Neural cell (in vitro differentiated cells): Measurements from ENCODE around the gene SRA1. TPM values are rescaled to one million over a fixed set of nuclear protein-coding genes. Genes with fewer than 3 reads are reported as not detected.

Experiments used
- H2AFZ ChIP-seq: fragments of 200-600, 300-800 bp; sonication (generic), shearing (Covaris generic); 2 replicates; pipeline ENCODE4 v1.6.0; 2014; ENCODE audit warnings: low read depth, mild to moderate bottlenecking, antibody characterized with exemption, low read length, moderate library complexity
- H3F3A ChIP-seq: fragments of 200-600 bp; shearing (Covaris generic); 2 replicates; pipeline ENCODE4 v1.6.1; 2016; ENCODE audit warnings: mild to moderate bottlenecking, moderate library complexity, mixed read lengths, antibody characterized with exemption, low read length; ENCODE audit not compliant: insufficient read depth, poor library complexity, severe bottlenecking
- H3K27ac ChIP-seq: fragments of 200-600, 300-800 bp; sonication (generic), shearing (Covaris generic); 2 replicates; pipeline ENCODE4 v1.5.1; 2014; ENCODE audit warnings: mild to moderate bottlenecking, low read length, moderate library complexity
- H3K27me3 ChIP-seq: fragments of 300-800, 200-600 bp; sonication (generic), shearing (Covaris generic); 2 replicates; pipeline ENCODE4 v1.6.0; 2014; ENCODE audit warnings: mild to moderate bottlenecking, low read depth, low read length, moderate library complexity; ENCODE audit not compliant: insufficient read depth
- H3K36me3 ChIP-seq: fragments of 300-800, 200-600 bp; sonication (generic), shearing (Covaris generic); 2 replicates; pipeline ENCODE4 v1.5.1; 2014; ENCODE audit warnings: mild to moderate bottlenecking, antibody characterized with exemption, low read length, moderate library complexity; ENCODE audit not compliant: insufficient read depth
- H3K4me2 ChIP-seq: fragments of 300-800, 200-600 bp; sonication (generic), shearing (Covaris generic); 2 replicates; pipeline ENCODE4 v1.6.0; 2014; ENCODE audit warnings: mild to moderate bottlenecking, low read length
- H3K4me3 ChIP-seq: fragments of 300-800, 200-600 bp; sonication (generic), shearing (Covaris generic); 2 replicates; pipeline ENCODE4 v1.5.1; 2014; ENCODE audit warnings: mild to moderate bottlenecking, low read length, moderate library complexity
- H3K79me2 ChIP-seq: fragments of 200-600 bp; shearing (Covaris generic); replicated peaks from 2 replicates; pipeline ENCODE4 v1.6.0; 2014; ENCODE audit warnings: mild to moderate bottlenecking, low read length, moderate library complexity; ENCODE audit not compliant: insufficient read depth
- H3K9ac ChIP-seq: fragments of 300-800, 200-600 bp; sonication (generic), shearing (Covaris generic); 2 replicates; pipeline ENCODE4 v1.6.1; 2016; ENCODE audit warnings: mild to moderate bottlenecking, low read length, mixed read lengths
- H3K9me2 ChIP-seq: fragments of 200-600 bp; shearing (Covaris generic); 2 replicates; pipeline ENCODE4 v1.6.1; 2016; ENCODE audit warnings: mild to moderate bottlenecking, low read length, mixed read lengths; ENCODE audit not compliant: insufficient read depth
- H3K9me3 ChIP-seq: fragments of 200-600, 300-800 bp; sonication (generic), shearing (Covaris generic); 2 replicates; pipeline ENCODE4 v1.6.1; 2016; ENCODE audit warnings: mild to moderate bottlenecking, mixed run types, low read length, moderate library complexity, mixed read lengths
- H4K20me1 ChIP-seq: fragments of 200-600 bp; shearing (Covaris generic); 2 replicates; pipeline ENCODE4 v1.6.1; 2016; ENCODE audit warnings: mild to moderate bottlenecking, mixed run types; ENCODE audit not compliant: insufficient read depth
- EP300 ChIP-seq: fragments of 450-650 bp; conservative IDR thresholded peaks from 2 replicates; pipeline ENCODE4 v1.6.1; 2014; ENCODE audit warnings: antibody characterized with exemption, mild to moderate bottlenecking, moderate library complexity; ENCODE audit not compliant: poor library complexity, severe bottlenecking
- EZH2 ChIP-seq: fragments of 200-600, 300-800 bp; shearing (Covaris generic), sonication (generic); IDR thresholded peaks from 2 replicates; pipeline ENCODE4 v1.6.1; 2014; ENCODE audit warnings: antibody characterized with exemption, low read length, borderline replicate concordance, mild to moderate bottlenecking; ENCODE audit not compliant: insufficient read depth, poor library complexity, severe bottlenecking
- MXI1 ChIP-seq: fragments of 450-650 bp; conservative IDR thresholded peaks from 2 replicates; pipeline ENCODE4 v1.6.1; 2014; ENCODE audit warnings: antibody characterized with exemption, mild to moderate bottlenecking; ENCODE audit not compliant: poor library complexity, severe bottlenecking
- POLR2AphosphoS5 ChIP-seq: IDR thresholded peaks from 2 replicates; pipeline ENCODE4 v1.6.1; 2012
- RAD21 ChIP-seq: fragments of 450-650 bp; conservative IDR thresholded peaks from 2 replicates; pipeline ENCODE4 v1.6.1; 2014; ENCODE audit warnings: antibody characterized with exemption, mild to moderate bottlenecking, moderate library complexity
- SMC3 ChIP-seq: fragments of 450-650 bp; conservative IDR thresholded peaks from 2 replicates; pipeline ENCODE4 v1.6.1; 2014; ENCODE audit warnings: antibody characterized with exemption, mild to moderate bottlenecking, moderate library complexity; ENCODE audit not compliant: poor library complexity
- TAF1 ChIP-seq: IDR thresholded peaks from 2 replicates; pipeline ENCODE4 v1.6.1; 2012; ENCODE audit warnings: low read depth
- polyA plus RNA-seq: library from polyadenylated mRNA; depleted of rRNA; stranded (reverse); fragments of >200 nt; gene quantifications from 2 replicates; pipeline ENCODE4 v1.2.3, GENCODE V29; 2014
- TF ChIP-seq, protein P1 (sequence below): fragments of 450-650 bp; IDR thresholded peaks from 2 replicates; pipeline ENCODE4 v1.5.1; 2014; ENCODE audit warnings: antibody characterized with exemption, mild to moderate bottlenecking, moderate library complexity; ENCODE audit not compliant: poor library complexity, severe bottlenecking
- TF ChIP-seq, protein P2 (sequence below): IDR thresholded peaks from 2 replicates; pipeline ENCODE4 v1.6.1; 2012; ENCODE audit warnings: borderline replicate concordance

SRA1 gene
- polyA plus RNA-seq, 1 donor from 2014 or later: 73.5 TPM

DNA sequence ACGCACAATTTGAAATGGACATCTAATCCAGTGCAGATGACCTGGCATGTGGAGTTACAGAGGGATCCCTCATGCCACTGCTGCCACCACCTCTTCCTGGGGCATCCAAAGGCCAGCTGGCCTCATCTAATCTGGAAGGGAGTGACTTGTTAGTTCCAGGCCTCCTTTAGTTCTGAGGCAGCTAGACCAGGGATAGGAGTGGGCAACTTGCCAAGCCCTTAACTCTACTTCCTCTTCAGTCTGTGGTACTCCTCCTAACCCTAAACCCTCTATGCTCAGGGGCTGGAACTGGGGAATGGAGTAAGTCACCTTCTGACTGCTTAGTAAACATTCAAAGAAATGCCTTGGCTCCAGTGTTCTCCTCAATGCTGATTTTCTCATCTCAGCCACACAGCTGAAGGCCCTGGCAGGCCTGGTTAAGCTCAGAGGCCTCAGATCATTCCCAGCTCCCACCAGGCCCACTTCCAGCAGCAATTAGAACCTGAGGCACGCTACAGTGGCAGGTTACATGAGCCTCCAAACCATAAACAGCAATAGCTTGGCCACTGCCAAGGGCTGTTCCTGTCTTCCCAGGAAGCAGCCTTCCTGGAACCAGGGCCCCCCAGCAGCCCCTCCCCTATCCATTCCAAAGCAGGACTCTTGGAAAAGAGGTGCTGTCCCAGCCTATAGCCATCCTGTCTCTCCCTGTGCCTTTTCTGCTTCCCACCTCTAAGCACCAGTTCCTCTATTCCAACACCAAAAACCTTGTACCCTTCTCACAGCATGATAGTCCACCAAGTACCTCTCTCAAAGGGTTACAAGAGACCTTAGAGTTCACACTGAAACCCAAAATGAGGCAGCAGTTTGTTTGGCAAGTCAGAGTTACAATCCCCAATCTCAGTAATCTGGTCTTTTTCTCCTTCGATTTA, 7.8 kb downstream of the SRA1 start:
- no peak overlapping the region for H2AFZ ChIP-seq
- H3K79me2 ChIP-seq: peaks cover 8% of the 10 kb centered on the region
- H3K9me3 ChIP-seq: no peaks in the 10 kb centered on the region
- no peak overlapping the region for H3K4me2 ChIP-seq
- no peaks in the 10 kb centered on the region for H3F3A ChIP-seq
- no peak overlapping the region for H3K9ac ChIP-seq
- no peak overlapping the region for H3K4me3 ChIP-seq
- no peak for TF ChIP-seq EP300
- no peak for TF ChIP-seq MXI1
- no peak for TF ChIP-seq SMC3
- no peak for TF ChIP-seq EZH2
- no peak for TF ChIP-seq TAF1
- TF ChIP-seq RAD21: no peak
- TF ChIP-seq, protein P1, sequence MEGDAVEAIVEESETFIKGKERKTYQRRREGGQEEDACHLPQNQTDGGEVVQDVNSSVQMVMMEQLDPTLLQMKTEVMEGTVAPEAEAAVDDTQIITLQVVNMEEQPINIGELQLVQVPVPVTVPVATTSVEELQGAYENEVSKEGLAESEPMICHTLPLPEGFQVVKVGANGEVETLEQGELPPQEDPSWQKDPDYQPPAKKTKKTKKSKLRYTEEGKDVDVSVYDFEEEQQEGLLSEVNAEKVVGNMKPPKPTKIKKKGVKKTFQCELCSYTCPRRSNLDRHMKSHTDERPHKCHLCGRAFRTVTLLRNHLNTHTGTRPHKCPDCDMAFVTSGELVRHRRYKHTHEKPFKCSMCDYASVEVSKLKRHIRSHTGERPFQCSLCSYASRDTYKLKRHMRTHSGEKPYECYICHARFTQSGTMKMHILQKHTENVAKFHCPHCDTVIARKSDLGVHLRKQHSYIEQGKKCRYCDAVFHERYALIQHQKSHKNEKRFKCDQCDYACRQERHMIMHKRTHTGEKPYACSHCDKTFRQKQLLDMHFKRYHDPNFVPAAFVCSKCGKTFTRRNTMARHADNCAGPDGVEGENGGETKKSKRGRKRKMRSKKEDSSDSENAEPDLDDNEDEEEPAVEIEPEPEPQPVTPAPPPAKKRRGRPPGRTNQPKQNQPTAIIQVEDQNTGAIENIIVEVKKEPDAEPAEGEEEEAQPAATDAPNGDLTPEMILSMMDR: no peak
- TF ChIP-seq, protein P2, sequence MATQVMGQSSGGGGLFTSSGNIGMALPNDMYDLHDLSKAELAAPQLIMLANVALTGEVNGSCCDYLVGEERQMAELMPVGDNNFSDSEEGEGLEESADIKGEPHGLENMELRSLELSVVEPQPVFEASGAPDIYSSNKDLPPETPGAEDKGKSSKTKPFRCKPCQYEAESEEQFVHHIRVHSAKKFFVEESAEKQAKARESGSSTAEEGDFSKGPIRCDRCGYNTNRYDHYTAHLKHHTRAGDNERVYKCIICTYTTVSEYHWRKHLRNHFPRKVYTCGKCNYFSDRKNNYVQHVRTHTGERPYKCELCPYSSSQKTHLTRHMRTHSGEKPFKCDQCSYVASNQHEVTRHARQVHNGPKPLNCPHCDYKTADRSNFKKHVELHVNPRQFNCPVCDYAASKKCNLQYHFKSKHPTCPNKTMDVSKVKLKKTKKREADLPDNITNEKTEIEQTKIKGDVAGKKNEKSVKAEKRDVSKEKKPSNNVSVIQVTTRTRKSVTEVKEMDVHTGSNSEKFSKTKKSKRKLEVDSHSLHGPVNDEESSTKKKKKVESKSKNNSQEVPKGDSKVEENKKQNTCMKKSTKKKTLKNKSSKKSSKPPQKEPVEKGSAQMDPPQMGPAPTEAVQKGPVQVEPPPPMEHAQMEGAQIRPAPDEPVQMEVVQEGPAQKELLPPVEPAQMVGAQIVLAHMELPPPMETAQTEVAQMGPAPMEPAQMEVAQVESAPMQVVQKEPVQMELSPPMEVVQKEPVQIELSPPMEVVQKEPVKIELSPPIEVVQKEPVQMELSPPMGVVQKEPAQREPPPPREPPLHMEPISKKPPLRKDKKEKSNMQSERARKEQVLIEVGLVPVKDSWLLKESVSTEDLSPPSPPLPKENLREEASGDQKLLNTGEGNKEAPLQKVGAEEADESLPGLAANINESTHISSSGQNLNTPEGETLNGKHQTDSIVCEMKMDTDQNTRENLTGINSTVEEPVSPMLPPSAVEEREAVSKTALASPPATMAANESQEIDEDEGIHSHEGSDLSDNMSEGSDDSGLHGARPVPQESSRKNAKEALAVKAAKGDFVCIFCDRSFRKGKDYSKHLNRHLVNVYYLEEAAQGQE: no peak
- TF ChIP-seq POLR2AphosphoS5: no peak
- no peaks in the 10 kb centered on the region for H3K9me2 ChIP-seq
- H3K27me3 ChIP-seq: no peaks in the 10 kb centered on the region
- no peaks in the 10 kb centered on the region for H4K20me1 ChIP-seq
- H3K36me3 ChIP-seq: no peaks in the 10 kb centered on the region
- H3K27ac ChIP-seq: no peak overlapping the region

DNA sequence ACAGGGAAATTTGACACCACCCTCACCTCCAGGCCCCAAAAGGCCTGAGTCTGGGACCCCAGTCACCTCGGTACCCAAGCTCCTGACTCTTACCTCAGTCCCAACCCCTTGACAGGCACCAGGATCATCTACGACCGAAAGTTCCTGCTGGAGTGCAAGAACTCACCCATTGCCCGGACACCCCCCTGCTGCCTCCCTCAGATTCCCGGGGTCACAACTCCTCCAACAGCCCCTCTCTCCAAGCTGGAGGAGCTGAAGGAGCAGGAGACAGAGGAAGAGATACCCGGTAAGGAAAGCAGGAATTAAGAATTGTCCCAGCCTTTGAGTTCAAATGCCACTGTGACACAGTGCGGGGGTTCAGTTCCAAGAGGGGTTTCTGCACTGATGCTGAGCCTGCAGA, 8.5 kb downstream of the SRA1 start:
- Histone ChIP-seq H3K27ac (no peak overlapping the region), H4K20me1 (no peaks in the 10 kb centered on the region), H3K9me2 (no peaks in the 10 kb centered on the region), H3K4me2 (no peak overlapping the region), H3K9ac (no peak overlapping the region), H3K9me3 (no peaks in the 10 kb centered on the region), H3K4me3 (no peak overlapping the region), H3K27me3 (no peaks in the 10 kb centered on the region), H3K79me2 (peaks cover 7% of the 10 kb centered on the region), H3F3A (no peaks in the 10 kb centered on the region), H2AFZ (no peak overlapping the region), H3K36me3 (no peaks in the 10 kb centered on the region)
- TF ChIP-seq MXI1: no peak
- no peak for TF ChIP-seq POLR2AphosphoS5
- TF ChIP-seq, protein P1: no peak
- no peak for TF ChIP-seq EP300
- TF ChIP-seq SMC3: no peak
- TF ChIP-seq, protein P2: no peak
- TF ChIP-seq TAF1: no peak
- TF ChIP-seq RAD21: no peak
- TF ChIP-seq EZH2: no peak
